ENCODE data around the gene CRB3.

CRB3 gene

GRCh38 chr19:6464070-6464873 lies at the start of gene CRB3:
Gene CRB3, plus strand, starts transcription at chr19:6464271. Its CDS starts 431 bp downstream, at chr19:6464702.
- Histone ChIP-seq H3K9ac (ENCODE audit: low read depth in 1 of 2, low read length in 2 of 2) (peak within 1 kb of the TSS; percentile 86 to 95), H3K4me1 (ENCODE audit: control insufficient read depth in 2 of 2, insufficient read depth in 2 of 2, low read length in 2 of 2) (peaks cover 12 to 26% of the 10 kb centered on the region in 2 donors), H3K27ac (ENCODE audit: low read depth in 2 of 2, low read length in 2 of 2) (peak within 1 kb of the TSS; percentile 94 to 96)

GRCh38 chr19:6414793-6415590 lies 49.1 kb upstream of the CRB3 start:
- no peak overlapping the region for H3K9ac ChIP-seq (ENCODE audit: low read depth in 1 of 2, low read length in 2 of 2)
- no peaks in the 10 kb centered on the region for H3K27me3 ChIP-seq (ENCODE audit: control insufficient read depth in 2 of 2, insufficient read depth in 2 of 2, low read length in 2 of 2)
- H3K4me3 ChIP-seq (ENCODE audit: low read length in 2 of 2): no peak overlapping the region
- H3K9me3 ChIP-seq (ENCODE audit: control insufficient read depth in 2 of 2, low read length in 2 of 2): no peaks in the 10 kb centered on the region
- H3K27ac ChIP-seq (ENCODE audit: low read depth in 2 of 2, low read length in 2 of 2): no peak overlapping the region
- H3K4me1 ChIP-seq (ENCODE audit: control insufficient read depth in 2 of 2, insufficient read depth in 2 of 2, low read length in 2 of 2): peaks cover 0 to 4% of the 10 kb centered on the region in 2 donors
- H3K36me3 ChIP-seq (ENCODE audit: control insufficient read depth in 2 of 2, insufficient read depth in 2 of 2, low read length in 2 of 2): peaks cover 50 to 55% of the 10 kb centered on the region in 2 donors

More at GRCh38 chr19:6464070-6464873, at the start of gene CRB3:
- no peaks in the 10 kb centered on the region for H3K9me3 ChIP-seq (ENCODE audit: control insufficient read depth in 2 of 2, low read length in 2 of 2)
- H3K36me3 ChIP-seq (ENCODE audit: control insufficient read depth in 2 of 2, insufficient read depth in 2 of 2, low read length in 2 of 2): peaks cover 9 to 17% of the 10 kb centered on the region in 2 donors
- H3K4me3 ChIP-seq (ENCODE audit: low read length in 2 of 2): peak within 1 kb of the TSS; percentile 70 to 80
- H3K27me3 ChIP-seq (ENCODE audit: control insufficient read depth in 2 of 2, insufficient read depth in 2 of 2, low read length in 2 of 2): no peaks in the 10 kb centered on the region

- Histone ChIP-seq H3K27me3 (ENCODE audit: control insufficient read depth in 2 of 2, insufficient read depth in 2 of 2, low read length in 2 of 2) (no peaks in the 10 kb centered on the region), H3K4me3 (ENCODE audit: low read length in 2 of 2) (no peak overlapping the region), H3K36me3 (ENCODE audit: control insufficient read depth in 2 of 2, insufficient read depth in 2 of 2, low read length in 2 of 2) (peaks cover 54 to 62% of the 10 kb centered on the region in 2 donors), H3K4me1 (ENCODE audit: control insufficient read depth in 2 of 2, insufficient read depth in 2 of 2, low read length in 2 of 2) (peaks cover 0 to 4% of the 10 kb centered on the region in 2 donors), H3K9ac (ENCODE audit: low read depth in 1 of 2, low read length in 2 of 2) (no peak overlapping the region), H3K9me3 (ENCODE audit: control insufficient read depth in 2 of 2, low read length in 2 of 2) (no peaks in the 10 kb centered on the region), H3K27ac (ENCODE audit: low read depth in 2 of 2, low read length in 2 of 2) (no peak overlapping the region)
These were observed 48.4 kb upstream of the CRB3 start for GRCh38 chr19:6415591-6416190.

GRCh38 chr19:6416658-6417405 lies 47.2 kb upstream of the CRB3 start:
- no peak overlapping the region for H3K4me3 ChIP-seq (ENCODE audit: low read length in 2 of 2)
- H3K9ac ChIP-seq (ENCODE audit: low read depth in 1 of 2, low read length in 2 of 2): no peak overlapping the region
- H3K27me3 ChIP-seq (ENCODE audit: control insufficient read depth in 2 of 2, insufficient read depth in 2 of 2, low read length in 2 of 2): no peaks in the 10 kb centered on the region
- H3K36me3 ChIP-seq (ENCODE audit: control insufficient read depth in 2 of 2, insufficient read depth in 2 of 2, low read length in 2 of 2): peaks cover 64 to 70% of the 10 kb centered on the region in 2 donors
- H3K27ac ChIP-seq (ENCODE audit: low read depth in 2 of 2, low read length in 2 of 2): no peak overlapping the region
- H3K9me3 ChIP-seq (ENCODE audit: control insufficient read depth in 2 of 2, low read length in 2 of 2): no peaks in the 10 kb centered on the region
- H3K4me1 ChIP-seq (ENCODE audit: control insufficient read depth in 2 of 2, insufficient read depth in 2 of 2, low read length in 2 of 2): peaks cover 0 to 5% of the 10 kb centered on the region in 2 donors

- Histone ChIP-seq H3K9me3 (ENCODE audit: control insufficient read depth in 2 of 2, low read length in 2 of 2) (no peaks in the 10 kb centered on the region), H3K9ac (ENCODE audit: low read depth in 1 of 2, low read length in 2 of 2) (no peak overlapping the region), H3K27me3 (ENCODE audit: control insufficient read depth in 2 of 2, insufficient read depth in 2 of 2, low read length in 2 of 2) (no peaks in the 10 kb centered on the region), H3K27ac (ENCODE audit: low read depth in 2 of 2, low read length in 2 of 2) (no peak overlapping the region), H3K4me3 (ENCODE audit: low read length in 2 of 2) (no peak overlapping the region), H3K4me1 (ENCODE audit: control insufficient read depth in 2 of 2, insufficient read depth in 2 of 2, low read length in 2 of 2) (peaks cover 0 to 6% of the 10 kb centered on the region in 2 donors), H3K36me3 (ENCODE audit: control insufficient read depth in 2 of 2, insufficient read depth in 2 of 2, low read length in 2 of 2) (peaks cover 67 to 73% of the 10 kb centered on the region in 2 donors)
These were observed 46.1 kb upstream of the CRB3 start for GRCh38 chr19:6417713-6418561.

- H3K4me3 ChIP-seq (ENCODE audit: low read length in 2 of 2): no peak overlapping the region
- H3K9me3 ChIP-seq (ENCODE audit: control insufficient read depth in 2 of 2, low read length in 2 of 2): no peaks in the 10 kb centered on the region
- H3K9ac ChIP-seq (ENCODE audit: low read depth in 1 of 2, low read length in 2 of 2): no peak overlapping the region
- H3K36me3 ChIP-seq (ENCODE audit: control insufficient read depth in 2 of 2, insufficient read depth in 2 of 2, low read length in 2 of 2): peaks cover 67 to 73% of the 10 kb centered on the region in 2 donors
- H3K27me3 ChIP-seq (ENCODE audit: control insufficient read depth in 2 of 2, insufficient read depth in 2 of 2, low read length in 2 of 2): no peaks in the 10 kb centered on the region
- peaks cover 4 to 12% of the 10 kb centered on the region in 2 donors for H3K4me1 ChIP-seq (ENCODE audit: control insufficient read depth in 2 of 2, insufficient read depth in 2 of 2, low read length in 2 of 2)
- no peak overlapping the region for H3K27ac ChIP-seq (ENCODE audit: low read depth in 2 of 2, low read length in 2 of 2)
These were observed 45.5 kb upstream of the CRB3 start for GRCh38 chr19:6418562-6418932.

- Histone ChIP-seq H3K36me3 (ENCODE audit: control insufficient read depth in 2 of 2, insufficient read depth in 2 of 2, low read length in 2 of 2) (peaks cover 52 to 55% of the 10 kb centered on the region in 2 donors), H3K9me3 (ENCODE audit: control insufficient read depth in 2 of 2, low read length in 2 of 2) (no peaks in the 10 kb centered on the region), H3K27ac (ENCODE audit: low read depth in 2 of 2, low read length in 2 of 2) (no peak overlapping the region), H3K4me3 (ENCODE audit: low read length in 2 of 2) (no peak overlapping the region), H3K27me3 (ENCODE audit: control insufficient read depth in 2 of 2, insufficient read depth in 2 of 2, low read length in 2 of 2) (no peaks in the 10 kb centered on the region), H3K4me1 (ENCODE audit: control insufficient read depth in 2 of 2, insufficient read depth in 2 of 2, low read length in 2 of 2) (peaks cover 11 to 16% of the 10 kb centered on the region in 2 donors), H3K9ac (ENCODE audit: low read depth in 1 of 2, low read length in 2 of 2) (no peak overlapping the region)
These were observed 42.7 kb upstream of the CRB3 start for GRCh38 chr19:6421075-6422014.

- Histone ChIP-seq H3K27ac (ENCODE audit: low read depth in 2 of 2, low read length in 2 of 2) (peak overlapping the region; percentile 22 to 61), H3K36me3 (ENCODE audit: control insufficient read depth in 2 of 2, insufficient read depth in 2 of 2, low read length in 2 of 2) (peaks cover 30 to 32% of the 10 kb centered on the region in 2 donors), H3K4me3 (ENCODE audit: low read length in 2 of 2) (peak overlapping the region; percentile 86 to 90), H3K9ac (ENCODE audit: low read depth in 1 of 2, low read length in 2 of 2) (peak overlapping the region; percentile 74 to 88), H3K9me3 (ENCODE audit: control insufficient read depth in 2 of 2, low read length in 2 of 2) (no peaks in the 10 kb centered on the region), H3K4me1 (ENCODE audit: control insufficient read depth in 2 of 2, insufficient read depth in 2 of 2, low read length in 2 of 2) (peaks cover 11 to 16% of the 10 kb centered on the region in 2 donors), H3K27me3 (ENCODE audit: control insufficient read depth in 2 of 2, insufficient read depth in 2 of 2, low read length in 2 of 2) (no peaks in the 10 kb centered on the region)
These were observed 40.4 kb upstream of the CRB3 start for GRCh38 chr19:6423499-6424194.

Data from mucosa of rectum (tissue), 2 donors.